IMR-90 (cell line): ENCODE results near the gene C1orf159.

Experiments used
- BHLHE40 ChIP-seq: fragments of 150-350 bp; IDR thresholded peaks from 2 replicates; pipeline ENCODE4 v1.6.1; 2016; ENCODE audit warnings: mild to moderate bottlenecking, low read depth, low read length
- CHD1 ChIP-seq: IDR thresholded peaks from 2 replicates; pipeline ENCODE4 v1.6.1; 2012; ENCODE audit warnings: low read depth, low read length, improper control_type of control experiment
- CTCF ChIP-seq: conservative IDR thresholded peaks from 2 replicates; pipeline ENCODE4 v1.5.1; 2012; ENCODE audit warnings: mild to moderate bottlenecking, low read depth, low read length, improper control_type of control experiment
- MAFK ChIP-seq: IDR thresholded peaks from 2 replicates; pipeline ENCODE4 v1.6.1; 2012; ENCODE audit warnings: low read depth, low read length, improper control_type of control experiment
- MXI1 ChIP-seq: IDR thresholded peaks from 2 replicates; pipeline ENCODE4 v1.6.1; 2012; ENCODE audit warnings: low read depth, mild to moderate bottlenecking, low read length, moderate library complexity, borderline replicate concordance
- NFE2L2 ChIP-seq: fragments of 150-350 bp; IDR thresholded peaks from 2 replicates; pipeline ENCODE4 v1.6.1; 2016; ENCODE audit warnings: low read depth, mild to moderate bottlenecking, low read length
- POLR2A ChIP-seq: IDR thresholded peaks from 2 replicates; pipeline ENCODE4 v1.6.1; 2012; ENCODE audit warnings: mild to moderate bottlenecking, low read depth, low read length
- RAD21 ChIP-seq: IDR thresholded peaks from 2 replicates; pipeline ENCODE4 v1.6.1; 2012; ENCODE audit warnings: low read length, improper control_type of control experiment
- RCOR1 ChIP-seq: IDR thresholded peaks from 2 replicates; pipeline ENCODE4 v1.6.1; 2012; ENCODE audit warnings: mild to moderate bottlenecking, low read length, improper control_type of control experiment; ENCODE audit not compliant: insufficient replicate concordance
- RFX5 ChIP-seq: IDR thresholded peaks from 2 replicates; pipeline ENCODE4 v1.8.0; 2012; ENCODE audit warnings: low read depth, mild to moderate bottlenecking, low read length, moderate library complexity
- SMC3 ChIP-seq: fragments of 150-350 bp; IDR thresholded peaks from 2 replicates; pipeline ENCODE4 v1.6.1; 2016; ENCODE audit warnings: low read depth, mild to moderate bottlenecking, antibody characterized with exemption, low read length, moderate library complexity
- TF ChIP-seq, protein P1 (sequence below): fragments of 150-350 bp; IDR thresholded peaks from 2 replicates; pipeline ENCODE4 v1.6.1; 2016; ENCODE audit warnings: low read depth, mild to moderate bottlenecking, low read length, moderate library complexity, borderline replicate concordance
- TF ChIP-seq, protein P2 (sequence below): fragments of 150-350 bp; IDR thresholded peaks from 2 replicates; pipeline ENCODE4 v1.6.1; 2017; ENCODE audit warnings: mild to moderate bottlenecking, antibody characterized with exemption, low read length, low read depth

GRCh38 chr1:1128454-1129139 lies 12.7 kb upstream of the C1orf159 start:
- TF ChIP-seq CTCF (no peak), MAFK (no peak), POLR2A (no peak), RCOR1 (no peak), MXI1 (no peak), BHLHE40 (no peak), SMC3 (no peak), NFE2L2 (no peak), RAD21 (no peak), CHD1 (no peak), RFX5 (no peak)
- TF ChIP-seq, protein P1, sequence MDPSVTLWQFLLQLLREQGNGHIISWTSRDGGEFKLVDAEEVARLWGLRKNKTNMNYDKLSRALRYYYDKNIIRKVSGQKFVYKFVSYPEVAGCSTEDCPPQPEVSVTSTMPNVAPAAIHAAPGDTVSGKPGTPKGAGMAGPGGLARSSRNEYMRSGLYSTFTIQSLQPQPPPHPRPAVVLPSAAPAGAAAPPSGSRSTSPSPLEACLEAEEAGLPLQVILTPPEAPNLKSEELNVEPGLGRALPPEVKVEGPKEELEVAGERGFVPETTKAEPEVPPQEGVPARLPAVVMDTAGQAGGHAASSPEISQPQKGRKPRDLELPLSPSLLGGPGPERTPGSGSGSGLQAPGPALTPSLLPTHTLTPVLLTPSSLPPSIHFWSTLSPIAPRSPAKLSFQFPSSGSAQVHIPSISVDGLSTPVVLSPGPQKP: no peak
- TF ChIP-seq, protein P2, sequence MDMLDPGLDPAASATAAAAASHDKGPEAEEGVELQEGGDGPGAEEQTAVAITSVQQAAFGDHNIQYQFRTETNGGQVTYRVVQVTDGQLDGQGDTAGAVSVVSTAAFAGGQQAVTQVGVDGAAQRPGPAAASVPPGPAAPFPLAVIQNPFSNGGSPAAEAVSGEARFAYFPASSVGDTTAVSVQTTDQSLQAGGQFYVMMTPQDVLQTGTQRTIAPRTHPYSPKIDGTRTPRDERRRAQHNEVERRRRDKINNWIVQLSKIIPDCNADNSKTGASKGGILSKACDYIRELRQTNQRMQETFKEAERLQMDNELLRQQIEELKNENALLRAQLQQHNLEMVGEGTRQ: no peak
